Adipocyte (in vitro differentiated cells): ENCODE data around the gene NAPB.
A peak's percentile ranks its signal among the peaks of the same experiment; 100 is the strongest.

Source experiments
- DNase-seq: peaks from one replicate; pipeline ENCODE4 v3.0.0-alpha.2; 2015; ENCODE audit warnings: low read depth
- H3K27me3 ChIP-seq: replicated peaks from 2 replicates; pipeline ENCODE4 v1.7.0; 2013; ENCODE audit warnings: mild to moderate bottlenecking, low read length, moderate library complexity; ENCODE audit not compliant: control insufficient read depth, insufficient read depth
- H3K36me3 ChIP-seq: 2 replicates; pipeline ENCODE4 v1.7.0; 2013; ENCODE audit warnings: low read length, mild to moderate bottlenecking, moderate library complexity; ENCODE audit not compliant: control insufficient read depth, insufficient read depth, severe bottlenecking
- H3K4me1 ChIP-seq: 2 replicates; pipeline ENCODE4 v1.7.0; 2013; ENCODE audit warnings: mild to moderate bottlenecking, low read length, moderate library complexity; ENCODE audit not compliant: control insufficient read depth, insufficient read depth
- H3K4me3 ChIP-seq: 2 replicates; pipeline ENCODE4 v1.7.0; 2013; ENCODE audit warnings: mild to moderate bottlenecking, low read length, moderate library complexity
- H3K9ac ChIP-seq: 2 replicates; pipeline ENCODE4 v1.7.0; 2013; ENCODE audit warnings: mild to moderate bottlenecking, low read length, moderate library complexity
- H3K9me3 ChIP-seq: 2 replicates; pipeline ENCODE4 v1.7.0; 2013; ENCODE audit warnings: mild to moderate bottlenecking, low read length, moderate library complexity; ENCODE audit not compliant: control insufficient read depth

Gene NAPB

GRCh38 chr20:23415555-23415954, 5.7 kb downstream of the NAPB start:
- no peak for DNase-seq
- no peaks in the 10 kb centered on the region for H3K9me3 ChIP-seq
- peaks cover 35% of the 10 kb centered on the region for H3K4me1 ChIP-seq
- H3K9ac ChIP-seq = no peak overlapping the region
- H3K27me3 ChIP-seq = no peaks in the 10 kb centered on the region
- H3K4me3 ChIP-seq = no peak overlapping the region
- H3K36me3 ChIP-seq = no peaks in the 10 kb centered on the region

DNA sequence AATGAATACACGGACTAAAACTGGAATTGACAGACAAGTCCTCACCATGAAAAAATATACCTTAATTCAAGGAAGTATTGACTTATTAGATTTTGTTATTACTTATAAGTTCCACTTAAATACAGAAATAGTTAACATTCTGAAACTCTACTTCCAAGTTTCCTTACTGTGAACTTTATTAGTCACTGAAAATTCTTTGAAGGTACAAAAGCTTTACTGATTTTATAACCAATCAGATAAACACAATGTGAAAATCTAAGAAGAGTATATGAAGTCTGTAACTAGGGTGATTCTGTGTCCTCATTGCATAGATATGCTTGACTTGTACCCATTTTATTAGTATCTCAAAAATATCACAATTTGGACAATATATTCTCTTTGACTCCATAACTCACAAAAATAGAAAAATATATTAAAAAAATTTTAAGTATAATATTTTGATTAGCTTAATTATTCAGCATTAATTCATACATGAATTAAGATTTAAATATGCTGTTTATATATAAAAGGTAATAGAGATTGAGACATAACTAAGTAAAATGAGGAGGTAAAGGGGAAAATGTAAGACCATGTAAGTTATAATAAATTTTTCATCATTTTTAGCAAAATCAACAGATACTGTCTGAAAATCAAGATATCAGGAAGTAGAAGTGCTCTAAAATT, 6.6 kb downstream of the NAPB start:
- Histone ChIP-seq H3K9me3 (no peaks in the 10 kb centered on the region), H3K27me3 (no peaks in the 10 kb centered on the region), H3K9ac (no peak overlapping the region), H3K4me3 (no peak overlapping the region), H3K36me3 (no peaks in the 10 kb centered on the region), H3K4me1 (peaks cover 38% of the 10 kb centered on the region)
- DNase-seq = peak; percentile 11

DNA sequence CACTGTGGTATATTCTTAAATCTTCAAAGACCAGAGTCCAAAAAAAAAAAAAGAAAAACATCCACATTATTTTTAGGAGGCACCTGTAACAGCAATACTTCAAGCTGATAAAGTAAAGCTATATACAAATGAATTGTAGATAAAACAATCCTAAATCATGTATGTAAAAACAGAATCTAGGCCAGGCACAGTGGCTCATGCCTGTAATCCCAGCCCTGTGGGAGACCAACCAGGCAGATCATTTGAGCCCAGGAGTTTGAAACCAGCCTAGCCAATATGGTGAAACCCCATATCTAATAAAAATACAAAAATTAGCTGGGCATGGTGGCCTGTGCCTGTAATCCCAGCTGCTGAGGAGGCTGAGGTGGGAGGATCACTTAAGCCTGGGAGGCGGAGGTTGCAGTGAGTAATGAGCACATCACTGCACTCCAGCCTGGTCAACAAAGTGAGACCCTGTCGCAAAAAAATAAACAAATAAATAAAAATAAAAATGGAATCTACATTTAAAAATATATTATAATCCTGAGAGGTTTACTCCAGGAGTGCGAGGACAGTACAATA, 7.3 kb downstream of the NAPB start:
- Histone ChIP-seq H3K9me3 (no peaks in the 10 kb centered on the region), H3K36me3 (no peaks in the 10 kb centered on the region), H3K9ac (no peak overlapping the region), H3K4me1 (peaks cover 31% of the 10 kb centered on the region), H3K4me3 (no peak overlapping the region), H3K27me3 (no peaks in the 10 kb centered on the region)
- no peak for DNase-seq

GRCh38 chr20:23412026-23412425, 9.3 kb downstream of the NAPB start:
- peak; percentile 34 for DNase-seq

DNA sequence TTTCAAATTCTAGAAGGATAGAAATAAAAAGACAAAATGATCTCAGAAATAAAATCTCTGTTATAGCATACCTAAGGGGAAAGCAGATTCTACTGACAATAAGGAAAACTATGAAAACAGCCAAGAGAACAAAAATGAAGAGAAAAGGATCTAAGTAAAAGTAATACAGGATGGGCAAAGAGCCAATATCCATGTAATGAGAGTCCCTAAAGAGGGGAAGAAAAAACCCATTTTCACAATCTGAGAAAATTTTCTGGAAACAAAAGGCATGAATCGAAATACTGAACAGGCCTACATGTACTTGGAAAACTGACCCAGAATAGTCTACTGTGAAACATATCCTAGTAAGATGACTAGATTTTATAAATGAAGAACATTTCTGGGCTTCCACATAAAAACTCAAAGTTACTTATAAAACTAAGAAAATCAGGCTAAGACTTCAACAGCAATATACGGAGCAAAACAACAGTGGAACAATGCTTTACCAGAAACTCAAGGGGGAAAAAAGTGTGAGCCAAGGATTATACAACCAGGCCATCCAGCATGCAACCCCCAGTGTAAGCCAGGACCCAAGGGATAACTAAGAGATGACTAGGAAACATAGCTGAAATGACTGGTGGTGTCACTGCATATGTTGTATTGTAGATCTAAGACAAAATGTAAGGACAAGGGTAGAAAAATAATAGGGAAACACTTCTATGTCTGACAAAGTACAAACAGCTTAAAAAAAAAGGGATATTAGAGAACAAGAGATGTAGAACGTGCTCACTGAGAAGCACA, 10.2 kb downstream of the NAPB start:
- DNase-seq = peak; percentile 13
- H3K9ac ChIP-seq = no peak overlapping the region
- H3K9me3 ChIP-seq = no peaks in the 10 kb centered on the region
- peak overlapping the region; percentile 4 for H3K4me3 ChIP-seq
- H3K36me3 ChIP-seq = no peaks in the 10 kb centered on the region
- peaks cover 24% of the 10 kb centered on the region for H3K4me1 ChIP-seq
- no peaks in the 10 kb centered on the region for H3K27me3 ChIP-seq

More at GRCh38 chr20:23412026-23412425, 9.3 kb downstream of the NAPB start:
- H3K36me3 ChIP-seq = no peaks in the 10 kb centered on the region
- H3K9me3 ChIP-seq = no peaks in the 10 kb centered on the region
- no peak overlapping the region for H3K9ac ChIP-seq
- H3K4me1 ChIP-seq = peaks cover 24% of the 10 kb centered on the region
- no peak overlapping the region for H3K4me3 ChIP-seq
- no peaks in the 10 kb centered on the region for H3K27me3 ChIP-seq

GRCh38 chr20:23409800-23410199, 11.5 kb downstream of the NAPB start:
- Histone ChIP-seq H3K4me3 (no peak overlapping the region), H3K27me3 (no peaks in the 10 kb centered on the region), H3K4me1 (peaks cover 24% of the 10 kb centered on the region), H3K9ac (no peak overlapping the region), H3K36me3 (no peaks in the 10 kb centered on the region), H3K9me3 (no peaks in the 10 kb centered on the region)
- no peak for DNase-seq

- H3K9me3 ChIP-seq = no peaks in the 10 kb centered on the region
These were observed 12.3 kb downstream of the NAPB start for GRCh38 chr20:23408957-23409356.

GRCh38 chr20:23407781-23408464, 13.4 kb downstream of the NAPB start:
- DNase-seq = no peak
- no peaks in the 10 kb centered on the region for H3K36me3 ChIP-seq
- peaks cover 24% of the 10 kb centered on the region for H3K4me1 ChIP-seq
- H3K4me3 ChIP-seq = no peak overlapping the region
- no peaks in the 10 kb centered on the region for H3K27me3 ChIP-seq
- no peak overlapping the region for H3K9ac ChIP-seq
- H3K9me3 ChIP-seq = no peaks in the 10 kb centered on the region

More at GRCh38 chr20:23408957-23409356, 12.3 kb downstream of the NAPB start:
- Histone ChIP-seq H3K36me3 (no peaks in the 10 kb centered on the region), H3K4me1 (peaks cover 24% of the 10 kb centered on the region), H3K4me3 (no peak overlapping the region), H3K9ac (no peak overlapping the region), H3K27me3 (no peaks in the 10 kb centered on the region)
- DNase-seq = no peak

DNA sequence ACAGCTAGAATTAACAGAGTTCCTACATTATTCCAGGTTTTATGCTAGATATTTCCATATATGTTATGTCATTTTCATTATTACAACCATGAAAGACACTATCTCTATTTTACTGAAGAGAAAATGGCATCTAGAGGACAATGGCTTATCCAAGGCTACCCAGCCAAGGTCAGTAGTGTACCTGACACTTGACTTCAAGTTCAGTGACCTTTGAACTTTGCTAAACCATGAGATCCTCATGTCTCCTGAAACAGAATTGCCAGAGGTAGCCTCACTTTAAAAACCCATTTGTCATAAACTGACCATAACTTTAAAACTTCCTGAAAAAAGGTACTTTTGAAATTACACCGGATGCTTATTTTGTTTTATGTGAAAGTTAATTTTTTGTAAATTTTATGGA, 14.4 kb downstream of the NAPB start:
- no peak overlapping the region for H3K9ac ChIP-seq
- H3K27me3 ChIP-seq = no peaks in the 10 kb centered on the region
- no peak overlapping the region for H3K4me3 ChIP-seq
- peaks cover 18% of the 10 kb centered on the region for H3K4me1 ChIP-seq
- H3K9me3 ChIP-seq = no peaks in the 10 kb centered on the region
- DNase-seq = no peak
- H3K36me3 ChIP-seq = peaks cover 4% of the 10 kb centered on the region

GRCh38 chr20:23404196-23404595, 17.1 kb downstream of the NAPB start:
- no peaks in the 10 kb centered on the region for H3K9me3 ChIP-seq
- peaks cover 11% of the 10 kb centered on the region for H3K36me3 ChIP-seq
- no peak overlapping the region for H3K9ac ChIP-seq
- no peaks in the 10 kb centered on the region for H3K27me3 ChIP-seq
- no peak overlapping the region for H3K4me3 ChIP-seq
- DNase-seq = peak; percentile 15
- peaks cover 7% of the 10 kb centered on the region for H3K4me1 ChIP-seq

GRCh38 chr20:23403751-23404150, 17.5 kb downstream of the NAPB start:
- H3K27me3 ChIP-seq = no peaks in the 10 kb centered on the region
- no peak overlapping the region for H3K9ac ChIP-seq
- H3K9me3 ChIP-seq = no peaks in the 10 kb centered on the region
- peaks cover 11% of the 10 kb centered on the region for H3K36me3 ChIP-seq
- no peak overlapping the region for H3K4me3 ChIP-seq
- DNase-seq = no peak
- peaks cover 7% of the 10 kb centered on the region for H3K4me1 ChIP-seq
